CD14-positive monocyte (primary cell): ENCODE results near the gene CEACAM16. TPM values are rescaled to one million over a fixed set of nuclear protein-coding genes. Genes with fewer than 3 reads are reported as not detected.

Experiments
- DNase-seq, 3 donors: peaks; one replicate each; pipeline ENCODE4 v3.0.0-alpha.2; 2011 to 2022
- H2AFZ ChIP-seq: 2 replicates; pipeline ENCODE4 v1.6.0; 2012; ENCODE audit warnings: mild to moderate bottlenecking, low read depth, low read length, inconsistent platforms; ENCODE audit not compliant: insufficient read depth, poor library complexity, severe bottlenecking
- H3K27ac ChIP-seq, 2 donors: 1 replicate in 1 of 2; 2 replicates in 1 of 2; pipeline ENCODE4 v1.5.1; 2012 to 2013; ENCODE audit warnings: low read length in 2 of 2, control low read depth in 1 of 2, inconsistent platforms in 1 of 2, low read depth in 1 of 2, mild to moderate bottlenecking in 1 of 2
- H3K27me3 ChIP-seq, 2 donors: one replicate each; pipeline versions ENCODE4 v1.6.0 to v1.6.1; 2011 to 2013; ENCODE audit warnings: low read length in 2 of 2; ENCODE audit not compliant: control insufficient read depth in 2 of 2, insufficient read depth in 2 of 2
- H3K36me3 ChIP-seq, 2 donors: replicated peaks in 1 of 2; 1 replicate in 1 of 2; 2 replicates in 1 of 2; pipeline versions ENCODE4 v1.5.1 to v1.6.1; 2012 to 2013; ENCODE audit warnings: low read length in 2 of 2, control low read depth in 1 of 2, inconsistent platforms in 1 of 2, mild to moderate bottlenecking in 1 of 2; ENCODE audit not compliant: insufficient read depth in 2 of 2, control insufficient read depth in 1 of 2
- H3K4me1 ChIP-seq, 2 donors: 1 replicate in 1 of 2; 2 replicates in 1 of 2; pipeline versions ENCODE4 v1.5.1 to v1.6.1; 2012 to 2013; ENCODE audit warnings: low read length in 2 of 2, control low read depth in 1 of 2, inconsistent platforms in 1 of 2, mild to moderate bottlenecking in 1 of 2, moderate library complexity in 1 of 2; ENCODE audit not compliant: insufficient read depth in 2 of 2, control insufficient read depth in 1 of 2
- H3K4me2 ChIP-seq: replicated peaks from 2 replicates; pipeline ENCODE3; 2012; ENCODE audit warnings: low read length, moderate library complexity, mild to moderate bottlenecking; ENCODE audit not compliant: poor library complexity, severe bottlenecking; ENCODE audit errors: extremely low read depth
- H3K4me3 ChIP-seq, 3 experiments: fragments of 200-600 bp in 1 of 3; sonication (generic) in 1 of 3; replicated peaks in 1 of 3; 1 replicate in 2 of 3; 2 replicates in 1 of 3; pipeline ENCODE4 v1.5.1; 2011 to 2013; ENCODE audit warnings: low read length in 3 of 3, mild to moderate bottlenecking in 3 of 3, control low read depth in 2 of 3, low read depth in 2 of 3, inconsistent platforms in 1 of 3, moderate library complexity in 1 of 3
- H3K79me2 ChIP-seq: 2 replicates; pipeline ENCODE4 v1.6.0; 2012; ENCODE audit warnings: mild to moderate bottlenecking, control low read depth, inconsistent platforms, low read length, moderate library complexity; ENCODE audit not compliant: insufficient read depth
- H3K9ac ChIP-seq: 2 replicates; pipeline ENCODE4 v1.6.0; 2017; ENCODE audit warnings: low read length, mild to moderate bottlenecking; ENCODE audit not compliant: insufficient read depth, poor library complexity, severe bottlenecking
- H3K9me3 ChIP-seq, 2 donors: replicated peaks in 1 of 2; 1 replicate in 1 of 2; 2 replicates in 1 of 2; pipeline versions ENCODE4 v1.5.1 to v1.6.1; 2012 to 2013; ENCODE audit warnings: low read length in 2 of 2, control low read depth in 1 of 2; ENCODE audit not compliant: control insufficient read depth in 1 of 2, insufficient read depth in 1 of 2
- H4K20me1 ChIP-seq: 2 replicates; pipeline ENCODE4 v1.6.0; 2012; ENCODE audit warnings: mild to moderate bottlenecking, low read length, control low read depth, moderate library complexity; ENCODE audit not compliant: insufficient read depth
- H3K27ac Mint-ChIP-seq, 7 donors: one replicate each; pipeline ENCODE4 v1.8.0; 2020; ENCODE audit warnings: mild to moderate bottlenecking in 7 of 7, mixed read lengths in 7 of 7, moderate library complexity in 6 of 7, inconsistent platforms in 2 of 7
- H3K27me3 Mint-ChIP-seq, 3 donors: one replicate each; pipeline ENCODE4 v1.8.0; 2021 to 2022; ENCODE audit warnings: low read depth in 3 of 3, mild to moderate bottlenecking in 3 of 3, mixed read lengths in 3 of 3, moderate library complexity in 3 of 3, inconsistent platforms in 1 of 3
- H3K36me3 Mint-ChIP-seq, 2 donors: one replicate each; pipeline ENCODE4 v1.8.0; 2020; ENCODE audit warnings: mixed read lengths in 2 of 2, inconsistent platforms in 1 of 2, mild to moderate bottlenecking in 1 of 2
- H3K4me1 Mint-ChIP-seq: one replicate; pipeline ENCODE4 v1.8.0; 2020; ENCODE audit warnings: mild to moderate bottlenecking, mixed read lengths
- H3K4me3 Mint-ChIP-seq, 2 donors: one replicate each; pipeline ENCODE4 v1.8.0; 2020; ENCODE audit warnings: mild to moderate bottlenecking in 2 of 2, mixed read lengths in 2 of 2, moderate library complexity in 1 of 2
- H3K9me3 Mint-ChIP-seq, 7 donors: one replicate each; pipeline ENCODE4 v1.8.0; 2020 to 2022; ENCODE audit warnings: mixed read lengths in 7 of 7, mild to moderate bottlenecking in 6 of 7, moderate library complexity in 6 of 7, inconsistent platforms in 2 of 7
- WGBS: methylation state at CpG from one replicate; pipeline ENCODE4 v1.1.5; 2013; ENCODE audit warnings: missing lambda C conversion rate; ENCODE audit not compliant: insufficient coverage; 5-methylcytosine and 5-hydroxymethylcytosine counted together
- intact Hi-C, 2 donors: fragments of 100-400 bp; cut with micrococcal nuclease; formaldehyde crosslinking; loops; one replicate each; pipeline versions ENCODE4 v1.15.0 to v1.15.1; 2023
- polyA plus RNA-seq, 3 donors: library from polyadenylated mRNA; depleted of rRNA in 1 of 3; unstranded in 2 of 3; stranded (reverse) in 1 of 3; fragments of 300-500 nt in 2 of 3; fragments of >200 nt in 1 of 3; fragmentation: Illumina TruSeq in 2 of 3; gene quantifications; 1 replicate in 2 of 3; 2 replicates in 1 of 3; pipeline ENCODE4 v1.2.3, GENCODE V29; 2012 to 2021
- TF ChIP-seq, protein P1 (sequence below): fragments of 200-600 bp; IDR thresholded peaks from one replicate; pipeline ENCODE4 v1.8.0; 2022; ENCODE audit warnings: antibody characterized with exemption, mild to moderate bottlenecking

Gene CEACAM16
- polyA plus RNA-seq, 3 donors = not detected

DNA sequence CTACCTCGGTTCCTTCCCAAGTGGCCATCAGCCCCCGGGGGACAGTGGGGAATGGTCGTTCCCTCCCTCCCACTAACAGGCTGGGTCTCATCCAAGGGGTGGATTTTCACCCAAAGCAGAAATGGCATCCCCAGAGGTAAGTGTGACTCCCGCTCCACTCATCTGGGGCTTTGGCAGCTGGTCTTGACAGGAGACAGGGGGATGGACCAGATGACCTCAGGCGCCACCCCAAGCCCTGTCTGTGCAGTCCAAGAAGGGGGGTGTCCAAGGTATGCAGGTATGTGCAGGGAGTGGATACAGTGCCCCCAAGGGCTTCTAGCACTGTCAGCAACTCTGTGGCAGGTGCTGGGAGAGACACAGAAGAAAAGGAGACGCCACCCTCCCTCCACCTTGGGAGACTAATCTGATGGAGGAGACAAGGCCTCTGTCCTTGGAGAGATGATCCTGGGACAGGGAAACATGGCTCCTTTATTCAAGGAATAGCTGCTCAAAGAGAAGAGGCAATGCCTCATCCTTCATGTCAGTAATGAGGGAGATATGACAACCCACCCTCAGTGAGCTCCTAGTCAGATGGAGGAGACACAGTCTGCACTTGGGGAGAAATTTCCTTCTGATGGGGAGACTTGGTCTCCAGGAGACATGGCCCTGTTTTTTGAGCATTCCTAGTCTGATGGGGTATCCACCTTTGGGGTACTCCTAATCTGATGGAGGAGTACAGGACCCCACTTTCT, 7.7 kb downstream of the CEACAM16 start:
- no peak overlapping the region for H3K4me2 ChIP-seq
- no peak for DNase-seq
- no peak overlapping the region for H2AFZ ChIP-seq
- no peaks in the 10 kb centered on the region for H3K79me2 ChIP-seq
- Mint-ChIP-seq H3K27me3 (peaks cover 2% of the 10 kb centered on the region in 3 donors), H3K4me3 (no peak overlapping the region), H3K27ac (no peak overlapping the region), H3K36me3 (no peaks in the 10 kb centered on the region), H3K9me3 (no peaks in the 10 kb centered on the region), H3K4me1 (no peaks in the 10 kb centered on the region)
- TF ChIP-seq, protein P1, sequence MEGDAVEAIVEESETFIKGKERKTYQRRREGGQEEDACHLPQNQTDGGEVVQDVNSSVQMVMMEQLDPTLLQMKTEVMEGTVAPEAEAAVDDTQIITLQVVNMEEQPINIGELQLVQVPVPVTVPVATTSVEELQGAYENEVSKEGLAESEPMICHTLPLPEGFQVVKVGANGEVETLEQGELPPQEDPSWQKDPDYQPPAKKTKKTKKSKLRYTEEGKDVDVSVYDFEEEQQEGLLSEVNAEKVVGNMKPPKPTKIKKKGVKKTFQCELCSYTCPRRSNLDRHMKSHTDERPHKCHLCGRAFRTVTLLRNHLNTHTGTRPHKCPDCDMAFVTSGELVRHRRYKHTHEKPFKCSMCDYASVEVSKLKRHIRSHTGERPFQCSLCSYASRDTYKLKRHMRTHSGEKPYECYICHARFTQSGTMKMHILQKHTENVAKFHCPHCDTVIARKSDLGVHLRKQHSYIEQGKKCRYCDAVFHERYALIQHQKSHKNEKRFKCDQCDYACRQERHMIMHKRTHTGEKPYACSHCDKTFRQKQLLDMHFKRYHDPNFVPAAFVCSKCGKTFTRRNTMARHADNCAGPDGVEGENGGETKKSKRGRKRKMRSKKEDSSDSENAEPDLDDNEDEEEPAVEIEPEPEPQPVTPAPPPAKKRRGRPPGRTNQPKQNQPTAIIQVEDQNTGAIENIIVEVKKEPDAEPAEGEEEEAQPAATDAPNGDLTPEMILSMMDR = no peak
- H3K27me3 ChIP-seq = no peaks in the 10 kb centered on the region
- no peaks in the 10 kb centered on the region for H3K9me3 ChIP-seq
- no peak overlapping the region for H3K9ac ChIP-seq
- no peaks in the 10 kb centered on the region for H4K20me1 ChIP-seq
- no peaks in the 10 kb centered on the region for H3K4me1 ChIP-seq
- intact Hi-C loops = no loop called here
- no peaks in the 10 kb centered on the region for H3K36me3 ChIP-seq
- 100% methylated on average over 2 of the region's 6 CpGs for WGBS
- no peak overlapping the region for H3K4me3 ChIP-seq
- no peak overlapping the region for H3K27ac ChIP-seq

DNA sequence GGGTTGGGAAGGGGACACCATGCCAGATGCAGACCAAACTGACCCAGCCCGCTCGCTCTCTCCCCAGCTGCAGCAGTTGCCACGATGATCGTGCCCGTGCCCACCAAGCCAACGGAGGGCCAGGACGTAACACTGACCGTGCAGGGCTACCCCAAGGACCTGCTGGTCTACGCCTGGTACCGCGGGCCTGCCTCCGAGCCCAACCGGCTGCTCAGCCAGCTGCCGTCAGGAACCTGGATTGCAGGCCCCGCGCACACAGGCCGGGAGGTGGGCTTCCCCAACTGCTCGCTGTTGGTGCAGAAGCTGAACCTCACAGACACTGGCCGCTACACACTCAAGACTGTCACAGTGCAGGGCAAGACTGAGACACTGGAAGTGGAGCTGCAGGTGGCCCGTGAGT, 8.8 kb downstream of the CEACAM16 start:
- Histone ChIP-seq H3K4me1 (peaks cover 0 to 1% of the 10 kb centered on the region in 2 donors), H3K9ac (no peak overlapping the region), H3K4me2 (no peak overlapping the region), H3K9me3 (no peaks in the 10 kb centered on the region), H3K27ac (no peak overlapping the region), H3K4me3 (no peak overlapping the region), H3K27me3 (no peaks in the 10 kb centered on the region), H2AFZ (no peak overlapping the region), H3K79me2 (no peaks in the 10 kb centered on the region), H4K20me1 (no peaks in the 10 kb centered on the region), H3K36me3 (no peaks in the 10 kb centered on the region)
- 94% methylated on average over 20 of the region's 20 CpGs for WGBS
- Mint-ChIP-seq H3K27me3 (peaks cover 0 to 6% (median 2%) of the 10 kb centered on the region in 3 donors), H3K9me3 (no peaks in the 10 kb centered on the region), H3K27ac (peak overlapping the region in 1 of 7 donors; percentile 40), H3K4me1 (peaks cover 3% of the 10 kb centered on the region), H3K36me3 (no peaks in the 10 kb centered on the region), H3K4me3 (no peak overlapping the region)
- no peak for DNase-seq
- intact Hi-C loops = no loop called here
- TF ChIP-seq, protein P1 = no peak
